T-helper 22 cell (primary cell): ENCODE results near the gene SEPTIN1.
A peak's percentile ranks its signal among the peaks of the same experiment; 100 is the strongest.
"Not testable (repeated sequence)": the region's sequence is repeated elsewhere in the genome, so short reads cannot be mapped to it uniquely, and the experiment has no call there.

Source experiments
- DNase-seq: peaks from one replicate; pipeline ENCODE4 v3.0.0-alpha.2; 2020; ENCODE audit warnings: low read depth

The SEPTIN1 gene

GRCh38 chr16:30401768-30402425 is 19.5 kb upstream of the SEPTIN1 start:
- DNase-seq: no peak

GRCh38 chr16:30399435-30400186 is 17.2 kb upstream of the SEPTIN1 start:
- DNase-seq: no peak

GRCh38 chr16:30398661-30399434 is 16.5 kb upstream of the SEPTIN1 start:
- DNase-seq: no peak

GRCh38 chr16:30397776-30398660 is 15.7 kb upstream of the SEPTIN1 start:
- DNase-seq: no peak

GRCh38 chr16:30397056-30397455 is 14.7 kb upstream of the SEPTIN1 start:
- no peak for DNase-seq

- not testable (repeated sequence) for DNase-seq
Observed at GRCh38 chr16:30396627-30397026, 14.3 kb upstream of the SEPTIN1 start.

- no peak for DNase-seq
Observed at GRCh38 chr16:30395992-30396585, 13.7 kb upstream of the SEPTIN1 start.

- DNase-seq: no peak
Observed at GRCh38 chr16:30395155-30395991, 13.0 kb upstream of the SEPTIN1 start, which contains the start of gene ZNF48. ZNF48 (plus strand) TSS chr16:30395420; CDS start chr16:30395795, 375 bp downstream.

GRCh38 chr16:30394592-30395154 is 12.3 kb upstream of the SEPTIN1 start:
- no peak for DNase-seq

GRCh38 chr16:30383521-30383920 is 1.2 kb upstream of the SEPTIN1 start:
- no peak for DNase-seq

GRCh38 chr16:30381291-30382041 is 895 bp downstream of the SEPTIN1 start:
- DNase-seq: no peak

GRCh38 chr16:30380803-30381208 is 1.6 kb downstream of the SEPTIN1 start:
- DNase-seq: no peak

- DNase-seq: no peak
Observed at GRCh38 chr16:30380072-30380802, 2.1 kb downstream of the SEPTIN1 start.

- DNase-seq: no peak
Observed at GRCh38 chr16:30379158-30379783, 3.1 kb downstream of the SEPTIN1 start.

- peak; percentile 98 for DNase-seq
Observed at GRCh38 chr16:30378236-30379157, 3.9 kb downstream of the SEPTIN1 start.

- peak; percentile 82 for DNase-seq
Observed at GRCh38 chr16:30377812-30378235, 4.5 kb downstream of the SEPTIN1 start.
